GM18502 (cell line): Measurements from ENCODE around the gene HOXD4.

Experiments
- ATAC-seq: cut with Tn5 transposase; IDR thresholded peaks from one replicate; pipeline ENCODE4 v1.9.1; 2021; ENCODE audit warnings: mild to moderate bottlenecking; ENCODE audit not compliant: unreplicated experiment, poor library complexity

The HOXD4 gene

DNA sequence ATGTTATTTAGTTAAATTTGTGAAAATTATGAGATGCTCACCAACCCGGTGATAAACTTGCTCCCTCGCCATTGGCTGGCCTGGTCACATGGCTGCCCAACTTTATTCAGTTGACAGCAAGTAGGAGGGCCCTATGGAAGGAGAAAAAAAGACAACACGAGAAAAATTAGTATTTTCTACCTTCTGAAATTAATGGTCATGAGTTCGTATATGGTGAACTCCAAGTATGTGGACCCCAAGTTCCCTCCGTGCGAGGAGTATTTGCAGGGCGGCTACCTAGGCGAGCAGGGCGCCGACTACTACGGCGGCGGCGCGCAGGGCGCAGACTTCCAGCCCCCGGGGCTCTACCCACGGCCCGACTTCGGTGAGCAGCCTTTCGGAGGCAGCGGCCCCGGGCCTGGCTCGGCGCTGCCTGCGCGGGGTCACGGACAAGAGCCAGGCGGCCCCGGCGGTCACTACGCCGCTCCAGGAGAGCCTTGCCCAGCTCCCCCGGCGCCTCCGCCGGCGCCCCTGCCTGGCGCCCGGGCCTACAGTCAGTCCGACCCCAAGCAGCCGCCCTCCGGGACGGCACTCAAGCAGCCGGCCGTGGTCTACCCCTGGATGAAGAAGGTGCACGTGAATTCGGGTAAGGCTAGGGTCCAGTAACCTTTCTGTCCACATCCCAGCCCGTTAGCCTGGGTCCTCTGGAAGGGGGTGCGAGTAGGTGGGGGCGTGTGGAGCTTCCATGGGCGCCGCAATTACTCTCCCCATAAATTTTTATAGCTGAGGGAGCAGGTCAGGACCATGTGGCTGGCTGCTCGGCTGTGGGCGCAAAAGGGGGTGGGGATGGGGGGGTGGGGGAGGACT lies at the start of gene HOXD4:
TSS of gene HOXD4 (plus strand) at position 109 of the 846 bp plus-strand sequence. CDS start at position 193, 84 bp downstream.
- no peak for ATAC-seq

DNA sequence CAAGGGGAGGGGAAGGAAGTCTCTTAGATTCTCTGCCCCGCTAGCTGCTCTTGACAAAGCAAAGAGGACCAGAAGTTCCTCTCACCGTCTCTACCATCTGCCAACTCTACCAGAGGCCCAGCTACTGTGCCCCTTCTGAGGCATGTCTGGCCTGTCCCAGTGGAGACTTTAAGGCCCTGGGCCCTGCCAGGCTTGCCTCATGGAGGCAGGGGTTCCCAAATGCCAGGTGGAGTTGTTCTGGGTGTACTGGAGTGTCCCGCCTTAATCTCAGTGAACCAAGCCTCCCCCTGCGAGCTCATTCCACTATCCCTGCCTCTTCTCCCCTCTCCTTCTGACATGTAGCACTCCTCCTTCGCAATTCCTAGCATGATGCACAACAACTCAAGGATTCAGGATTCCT lies 49.5 kb upstream of the HOXD4 start:
- ATAC-seq: no peak

DNA sequence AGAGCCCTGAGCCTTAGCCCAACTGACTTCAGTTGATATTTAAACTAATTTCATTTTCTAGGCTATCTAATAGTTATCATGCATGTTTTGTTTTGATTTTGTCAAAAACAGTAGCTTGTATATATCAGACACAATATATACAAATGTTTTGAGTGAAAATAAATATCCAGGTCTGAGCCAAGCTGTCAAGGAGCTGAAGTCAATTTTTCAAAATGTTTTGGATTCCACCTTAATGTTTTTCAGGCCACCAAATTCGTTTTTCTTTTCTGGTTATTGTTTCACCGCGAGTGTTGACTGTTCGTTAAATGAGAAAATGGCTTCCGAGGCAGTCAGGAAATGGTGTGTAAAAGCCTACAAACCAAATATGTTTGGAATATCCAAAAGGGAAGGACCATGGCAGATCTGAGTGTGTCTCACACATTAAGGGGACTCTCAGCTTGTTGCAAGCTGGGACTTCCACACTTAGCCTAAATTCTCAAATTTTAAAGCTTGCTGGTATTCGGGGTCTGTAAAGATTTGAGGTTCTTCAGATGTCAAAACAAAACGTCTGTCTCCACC lies 49.0 kb upstream of the HOXD4 start:
- ATAC-seq: no peak

DNA sequence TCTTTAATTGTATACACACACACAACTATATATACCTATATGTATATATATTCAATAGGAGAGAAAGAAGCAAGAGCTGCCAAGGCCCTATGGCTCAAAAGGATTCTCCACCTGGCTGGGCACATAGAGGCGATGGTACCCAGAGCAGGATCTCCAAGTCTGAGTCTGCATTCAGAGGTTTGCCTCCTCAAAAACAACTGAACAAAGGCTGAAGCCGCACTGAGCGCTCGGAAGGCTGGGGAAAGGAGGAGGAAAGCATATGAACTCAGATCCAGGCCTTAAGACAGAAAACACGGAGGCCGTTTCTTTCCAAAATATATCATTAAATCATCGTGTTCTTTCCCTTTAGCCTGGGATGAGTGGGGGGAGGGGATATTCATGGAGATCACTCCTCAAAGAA lies 48.2 kb upstream of the HOXD4 start:
- no peak for ATAC-seq

DNA sequence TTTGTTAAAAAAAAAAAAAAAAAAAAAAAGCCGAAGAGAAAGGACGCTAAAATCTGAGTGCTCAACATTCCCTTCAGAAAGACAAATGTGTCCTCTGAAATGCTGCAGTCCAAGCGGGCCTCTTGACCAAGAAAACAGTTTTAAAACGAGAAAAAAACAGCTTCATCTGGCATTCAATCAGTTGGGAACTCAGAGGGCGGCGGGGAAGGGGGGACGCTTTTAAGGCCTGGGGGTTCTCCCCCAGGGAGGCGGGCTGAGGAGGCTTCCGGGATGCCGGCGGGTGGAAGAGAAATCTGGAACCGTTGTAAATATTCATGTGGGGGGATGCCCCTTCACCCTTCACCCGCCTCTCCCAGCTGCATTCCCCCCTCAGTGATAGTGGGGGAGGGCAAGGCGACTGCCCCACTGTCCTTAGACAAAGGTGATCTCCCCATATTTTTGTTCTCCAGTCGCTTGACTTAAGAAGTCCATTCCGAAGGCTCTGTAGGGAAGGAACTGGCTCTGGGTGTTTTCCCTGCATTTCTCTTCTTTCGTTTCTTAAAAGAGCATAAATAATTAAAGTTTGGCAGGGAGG lies 47.5 kb upstream of the HOXD4 start:
- ATAC-seq: no peak

DNA sequence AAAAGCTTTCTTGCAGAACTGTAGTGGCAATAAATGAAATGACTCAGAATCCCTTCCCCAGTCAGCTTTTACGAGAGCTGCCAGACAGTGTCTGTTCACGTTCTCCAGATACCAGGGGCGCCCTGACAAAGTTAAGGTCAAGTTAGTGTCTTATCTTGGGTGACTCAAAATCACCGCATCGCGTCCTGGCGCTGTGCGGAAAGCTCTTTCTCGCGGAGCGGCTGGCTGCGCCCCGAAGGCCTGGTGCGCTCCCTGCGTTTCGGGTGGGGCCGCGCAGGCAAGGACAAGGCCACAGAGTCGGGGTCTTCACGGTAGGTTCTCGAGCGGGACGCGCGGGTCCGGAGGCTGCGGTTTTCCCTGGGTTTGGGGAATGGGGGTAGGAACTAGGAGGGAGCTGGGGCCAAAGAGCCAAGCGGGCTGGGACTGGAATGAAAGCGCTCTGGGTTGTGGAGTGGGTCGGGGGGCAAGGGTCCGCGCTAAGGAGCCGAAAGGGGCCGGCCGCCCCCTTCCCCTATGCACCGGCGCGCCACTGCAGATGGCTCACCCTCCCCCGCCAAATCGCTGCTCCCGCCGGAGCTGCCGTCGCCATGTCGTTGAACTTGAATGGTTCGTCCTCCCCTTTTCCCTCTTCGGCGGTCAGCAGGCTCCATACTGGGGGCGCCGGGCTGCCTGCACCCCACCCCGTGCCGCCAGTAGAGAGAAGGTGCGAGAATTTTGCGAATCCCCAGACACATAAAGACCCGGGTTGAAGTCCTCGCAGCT lies 46.9 kb upstream of the HOXD4 start:
- ATAC-seq: no peak

DNA sequence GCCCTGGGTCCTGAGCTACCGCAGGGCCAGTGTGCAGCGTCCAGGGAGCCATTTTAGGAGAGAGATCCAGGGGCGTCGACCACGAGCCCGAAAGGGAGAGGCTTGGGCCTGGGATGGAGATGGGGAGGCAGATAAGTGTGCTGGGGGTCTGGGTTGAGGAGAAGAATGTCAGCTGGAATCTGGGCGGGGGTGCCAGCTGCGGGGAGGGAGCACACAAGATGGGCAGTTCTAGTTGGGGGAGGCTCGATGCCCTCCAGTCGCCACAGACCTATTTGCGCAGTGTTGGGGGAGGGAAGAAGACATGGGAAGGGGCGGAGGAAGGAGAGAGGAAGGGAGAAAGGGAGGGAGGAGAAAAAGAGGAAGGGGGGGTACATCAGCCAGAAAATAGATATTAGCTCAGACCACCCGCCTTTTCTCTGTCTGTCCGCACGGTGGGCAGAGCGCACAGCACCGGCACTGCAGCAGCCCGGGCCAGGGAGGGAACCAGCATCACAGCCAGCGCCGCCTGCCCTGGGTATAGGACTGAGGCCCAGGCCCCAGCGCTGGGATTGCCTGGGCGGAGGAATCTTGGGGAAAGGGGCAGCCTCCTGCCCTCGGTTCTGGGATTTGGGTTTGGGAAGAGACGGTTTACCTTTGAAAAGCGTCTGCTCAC lies 46.1 kb upstream of the HOXD4 start:
- no peak for ATAC-seq

DNA sequence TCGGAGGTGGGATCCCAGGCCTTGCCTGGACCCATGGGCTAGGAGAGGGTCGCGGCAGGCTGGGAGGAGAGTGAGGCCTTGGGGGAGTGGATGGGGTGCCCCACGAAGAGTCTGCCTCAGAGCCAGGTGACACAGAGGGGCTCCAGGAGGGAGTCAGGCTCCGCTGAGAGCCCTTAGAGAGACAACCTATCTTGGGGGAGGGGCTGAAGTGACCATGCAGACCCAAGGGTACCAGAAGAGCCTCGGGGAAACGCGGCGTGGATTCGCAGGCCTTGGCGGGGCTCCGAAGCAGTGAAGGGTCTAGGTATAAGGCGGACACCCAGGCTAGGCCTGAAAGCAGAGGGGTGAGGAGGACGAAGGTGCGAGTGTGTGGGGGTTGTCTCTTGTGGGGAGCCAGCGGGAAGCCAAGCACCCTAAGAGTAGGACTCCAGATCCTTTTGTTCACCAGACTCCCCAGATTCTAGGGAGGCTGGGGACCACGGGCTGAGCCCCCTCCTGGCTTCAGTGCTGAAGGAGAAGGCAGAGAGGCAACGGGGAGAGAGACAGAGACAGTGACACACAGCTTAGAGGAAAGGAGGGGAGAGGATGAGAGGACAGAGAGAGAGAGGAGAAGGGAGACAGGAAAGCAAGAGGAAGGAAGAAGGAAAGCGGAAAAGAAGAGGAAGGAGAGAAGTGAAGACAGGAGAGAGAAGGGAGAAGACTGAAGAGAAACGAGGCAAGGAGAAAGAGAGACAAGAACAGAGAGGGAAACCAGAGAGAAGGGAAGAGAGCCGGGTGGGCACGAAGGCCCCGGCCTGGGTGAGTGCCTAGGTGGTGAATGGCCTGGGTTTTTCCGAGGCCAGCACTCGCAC lies 45.4 kb upstream of the HOXD4 start:
- ATAC-seq: no peak

DNA sequence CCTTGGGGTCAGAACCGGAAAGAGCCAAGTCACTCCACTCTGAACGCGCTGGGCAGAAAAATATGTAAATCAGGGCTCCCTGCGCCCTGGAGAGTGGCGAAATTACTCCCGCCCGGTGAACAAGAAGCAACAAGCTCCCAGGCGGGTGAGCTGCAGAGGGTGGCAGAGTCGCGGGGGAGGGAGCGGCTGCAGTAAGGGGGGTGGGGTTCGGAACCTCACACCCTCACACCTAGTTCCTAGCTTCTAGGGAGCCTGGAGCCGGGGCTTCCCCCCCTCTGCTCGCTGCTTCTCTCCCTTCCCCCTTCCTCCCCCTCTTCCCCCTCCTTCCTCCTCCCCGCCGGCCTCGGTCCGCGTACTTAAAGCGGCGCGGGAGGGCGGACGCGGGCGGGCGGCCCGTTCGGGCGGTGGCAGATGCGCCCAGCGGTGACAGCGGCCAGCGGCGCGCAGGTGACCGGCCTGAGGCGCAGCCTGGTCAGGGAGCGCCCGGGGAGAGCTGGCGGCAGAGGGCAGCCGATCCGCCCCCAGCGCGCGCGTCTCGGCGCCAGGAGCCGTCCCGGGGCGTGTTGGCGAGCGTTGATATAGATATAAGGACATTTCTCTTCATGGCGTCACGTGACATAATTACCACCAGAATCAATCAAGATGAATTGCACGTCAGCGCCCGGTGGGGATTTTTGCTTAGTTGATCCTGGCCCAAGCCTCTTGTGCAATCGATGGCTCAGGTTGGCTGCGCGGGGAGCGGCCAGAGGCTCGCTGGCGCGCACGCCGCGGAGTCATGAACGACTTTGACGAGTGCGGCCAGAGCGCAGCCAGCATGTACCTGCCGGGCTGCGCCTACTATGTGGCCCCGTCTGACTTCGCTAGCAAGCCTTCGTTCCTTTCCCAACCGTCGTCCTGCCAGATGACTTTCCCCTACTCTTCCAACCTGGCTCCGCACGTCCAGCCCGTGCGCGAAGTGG lies 44.5 kb upstream of the HOXD4 start, which contains the start of gene HOXD11:
TSS of gene HOXD11 (plus strand) at position 700 of the 959 bp plus-strand sequence. CDS start at position 776, 76 bp downstream.
- no peak for ATAC-seq

DNA sequence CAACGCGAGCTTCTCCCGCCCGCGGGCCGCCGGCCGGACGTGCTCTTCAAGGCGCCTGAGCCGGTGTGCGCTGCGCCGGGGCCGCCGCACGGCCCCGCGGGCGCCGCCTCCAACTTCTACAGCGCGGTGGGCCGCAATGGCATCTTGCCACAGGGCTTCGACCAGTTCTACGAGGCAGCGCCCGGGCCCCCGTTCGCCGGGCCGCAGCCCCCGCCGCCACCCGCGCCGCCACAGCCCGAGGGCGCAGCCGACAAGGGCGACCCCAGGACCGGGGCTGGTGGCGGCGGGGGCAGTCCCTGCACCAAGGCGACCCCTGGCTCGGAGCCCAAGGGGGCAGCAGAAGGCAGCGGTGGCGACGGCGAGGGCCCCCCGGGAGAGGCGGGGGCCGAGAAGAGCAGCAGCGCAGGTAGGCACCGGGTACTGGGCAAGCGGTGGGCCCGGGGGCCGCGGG lies 43.6 kb upstream of the HOXD4 start:
- no peak for ATAC-seq

DNA sequence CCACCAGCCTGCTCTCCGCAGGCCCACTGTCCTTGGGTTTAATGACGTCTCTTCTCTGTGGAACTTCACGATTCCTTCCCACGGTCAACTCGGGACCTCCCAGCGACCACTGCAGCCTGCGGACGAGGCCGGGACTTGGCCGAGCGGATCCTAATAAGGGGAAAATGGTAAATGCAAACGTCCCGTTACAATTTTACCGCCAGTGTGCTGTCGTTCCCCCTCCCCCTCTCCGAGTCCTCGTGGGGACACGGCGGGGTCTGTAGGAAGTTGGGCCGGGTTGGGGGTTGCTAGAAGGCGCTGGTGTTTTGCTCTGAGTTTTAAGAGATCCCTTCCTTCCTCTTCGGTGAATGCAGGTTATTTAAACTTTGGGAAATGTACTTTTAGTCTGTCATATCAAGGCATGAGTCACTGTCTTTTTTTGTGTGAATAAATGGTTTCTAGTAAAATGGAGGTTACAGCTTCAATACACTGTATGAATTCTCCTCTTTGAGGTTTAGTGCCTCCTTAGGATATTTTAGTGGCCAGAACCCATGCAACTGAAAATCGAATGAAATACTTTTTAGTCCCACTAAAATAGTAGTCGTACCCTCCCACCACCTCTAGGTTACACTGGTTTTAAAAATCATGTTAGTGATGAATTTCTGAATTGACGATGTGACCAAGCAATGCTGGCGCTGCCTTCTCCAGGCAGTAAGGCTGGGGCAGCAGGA lies 42.0 kb upstream of the HOXD4 start:
- ATAC-seq: no peak

DNA sequence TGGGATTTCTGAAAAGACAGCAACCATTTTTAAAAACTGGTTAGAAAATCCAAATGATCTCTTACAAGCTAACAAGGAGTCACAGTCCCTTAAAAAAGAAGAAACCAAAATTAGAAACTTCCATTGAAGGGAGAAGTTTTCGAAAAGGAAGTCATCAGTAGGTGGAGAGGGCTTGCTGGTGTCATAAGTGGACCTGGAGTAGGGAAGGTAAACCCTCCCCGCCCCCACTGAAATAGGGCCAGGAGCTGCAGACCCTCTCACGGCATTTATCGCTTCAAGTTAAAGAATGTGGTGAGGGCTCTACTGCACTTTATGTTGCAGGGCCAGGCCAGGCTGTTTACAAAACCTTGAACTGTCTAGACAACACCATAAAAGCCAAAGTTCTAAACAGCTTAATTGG lies 41.4 kb upstream of the HOXD4 start:
- ATAC-seq: no peak

DNA sequence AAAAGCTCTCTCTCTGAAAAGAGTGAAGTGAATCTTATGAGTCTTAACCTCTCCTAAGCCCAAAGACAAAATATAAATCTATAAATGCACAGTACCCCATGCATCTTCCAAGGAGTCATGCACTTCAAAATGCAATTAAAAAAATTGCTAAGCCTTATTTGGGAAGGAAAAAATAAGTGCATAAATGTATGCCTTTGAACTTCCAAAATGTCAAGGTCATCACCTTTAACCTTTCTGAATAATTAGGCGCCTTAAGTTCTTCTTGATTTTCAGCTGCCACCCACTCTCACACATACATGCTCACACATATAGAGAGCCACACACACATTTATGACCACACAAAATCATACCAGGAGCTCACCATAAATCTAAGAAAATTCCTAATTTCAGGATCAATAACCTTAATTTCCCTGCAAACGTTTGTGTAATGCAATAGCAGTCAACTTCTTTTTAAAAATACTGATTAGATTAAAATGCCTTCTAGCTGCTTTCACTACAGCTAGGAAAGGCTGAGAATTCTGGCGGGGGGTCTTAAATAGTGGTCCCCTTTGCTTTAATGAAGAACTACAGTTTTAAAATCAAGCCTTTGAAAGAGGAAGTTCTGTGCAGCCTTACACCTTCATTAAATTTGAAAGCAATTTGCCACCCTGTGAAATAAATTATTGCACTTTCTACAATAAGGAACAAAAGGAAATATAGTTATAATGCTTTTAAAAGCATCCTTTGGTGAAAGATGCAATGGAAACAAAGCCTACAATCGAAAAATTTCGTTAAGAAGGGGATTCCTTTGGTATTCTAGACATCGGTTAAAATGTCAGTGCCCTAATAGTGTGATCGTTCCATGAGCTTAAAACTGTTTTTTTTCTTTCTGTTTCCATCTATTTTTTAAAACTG lies 40.7 kb upstream of the HOXD4 start:
- ATAC-seq: no peak

DNA sequence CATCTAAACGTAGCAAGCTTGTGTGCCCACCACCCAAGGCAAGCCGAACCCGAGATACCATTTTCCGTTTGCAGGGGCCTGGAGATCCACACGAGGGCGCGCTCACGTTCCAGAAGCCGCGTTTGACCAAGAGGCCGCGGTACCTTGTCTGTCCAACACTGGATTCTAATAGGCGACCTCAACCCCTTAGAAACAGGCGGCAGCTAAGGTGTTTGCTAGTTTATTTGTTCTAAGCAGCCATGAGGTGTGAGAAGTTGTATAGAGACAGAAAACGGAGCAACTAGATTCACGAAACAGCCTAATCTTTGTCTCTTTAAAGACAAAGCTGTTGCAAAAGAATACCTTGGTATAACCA lies 40.1 kb upstream of the HOXD4 start:
- no peak for ATAC-seq

DNA sequence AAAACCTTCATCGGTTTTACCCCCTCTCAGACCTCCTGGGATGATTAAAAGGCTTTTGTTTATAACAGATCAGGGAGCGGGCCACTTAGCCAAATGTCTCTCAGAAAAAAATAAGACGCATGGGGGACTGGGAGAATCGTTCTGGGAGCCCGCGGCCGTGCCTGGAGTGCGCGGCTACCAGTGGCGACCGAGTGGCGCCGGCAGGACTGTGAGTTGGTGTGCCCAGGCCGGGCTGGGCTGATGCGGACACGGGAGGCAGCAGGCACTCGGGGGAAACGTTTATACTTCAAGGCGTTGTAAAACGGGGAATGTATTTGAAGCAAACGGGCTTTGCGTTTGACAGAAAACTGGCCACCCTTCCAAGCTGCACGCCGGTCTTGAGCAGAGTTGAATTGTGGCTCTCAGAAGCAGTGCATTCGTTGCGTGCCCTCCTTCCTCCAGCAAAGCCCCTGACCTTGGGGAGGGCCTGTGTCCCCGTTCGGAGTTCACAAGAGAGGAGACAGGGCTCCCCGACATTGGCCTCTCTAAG lies 39.4 kb upstream of the HOXD4 start:
- ATAC-seq: no peak
